Pons (tissue), 1 donor: Measurements from ENCODE around the gene DCUN1D3.

ENCODE experiments used
- DNase-seq: peaks from one replicate; pipeline ENCODE4 v3.0.0-alpha.2; 2016; ENCODE audit warnings: low spot score

Gene DCUN1D3

GRCh38 chr16:20822521-20823325 lies 77.4 kb downstream of the DCUN1D3 start:
- no peak for DNase-seq

- DNase-seq = no peak
Observed at GRCh38 chr16:20821682-20822081, 78.5 kb downstream of the DCUN1D3 start.

- DNase-seq = no peak
Observed at GRCh38 chr16:20818929-20819585, 81.1 kb downstream of the DCUN1D3 start.

- no peak for DNase-seq
Observed at GRCh38 chr16:20814784-20815183, 85.4 kb downstream of the DCUN1D3 start.

DNA sequence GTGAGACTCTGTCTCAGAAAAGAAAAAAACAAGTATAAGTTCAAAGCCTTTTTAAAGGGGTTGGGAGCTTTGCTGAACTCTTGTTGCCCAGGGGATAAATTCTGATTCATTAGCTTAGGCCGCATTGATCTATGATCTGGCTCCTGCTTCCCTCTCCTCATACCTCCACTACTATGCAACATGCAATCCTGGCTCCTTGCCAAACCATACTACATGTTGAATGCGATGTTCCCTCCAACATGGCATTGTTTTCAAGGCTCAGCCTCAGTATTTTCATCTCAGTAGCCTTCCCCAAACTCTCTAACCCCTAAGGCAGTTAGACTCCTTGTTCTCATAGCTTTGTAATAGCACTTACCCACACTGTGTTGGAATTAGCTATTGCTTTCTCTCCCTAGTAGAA lies 87.6 kb downstream of the DCUN1D3 start:
- no peak for DNase-seq

DNA sequence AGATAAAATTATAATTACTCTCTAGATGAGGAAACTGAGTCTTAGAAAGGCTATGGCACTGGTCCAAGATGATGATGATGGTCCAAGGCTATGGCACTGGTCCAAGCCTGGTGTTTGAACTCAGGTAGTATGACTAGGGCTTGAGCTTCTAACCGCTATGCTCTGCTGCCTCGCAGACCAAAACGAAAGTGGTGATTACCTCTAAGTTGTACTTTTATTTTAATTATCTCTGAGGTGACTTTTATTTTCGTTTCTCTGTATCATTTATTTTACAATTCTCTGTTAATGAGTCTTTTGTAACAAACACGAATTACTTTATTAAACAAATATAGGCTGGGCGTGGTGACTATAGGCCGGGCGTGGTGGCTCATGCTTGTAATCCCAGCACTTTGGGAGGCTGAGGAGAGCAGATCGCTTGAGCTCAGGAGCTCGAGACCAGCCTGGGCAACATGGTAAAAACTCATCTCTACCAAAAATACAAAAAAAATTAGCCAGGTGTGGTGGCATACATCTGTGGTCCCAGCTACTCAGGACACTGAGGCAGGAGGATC lies 88.2 kb downstream of the DCUN1D3 start:
- no peak for DNase-seq

DNA sequence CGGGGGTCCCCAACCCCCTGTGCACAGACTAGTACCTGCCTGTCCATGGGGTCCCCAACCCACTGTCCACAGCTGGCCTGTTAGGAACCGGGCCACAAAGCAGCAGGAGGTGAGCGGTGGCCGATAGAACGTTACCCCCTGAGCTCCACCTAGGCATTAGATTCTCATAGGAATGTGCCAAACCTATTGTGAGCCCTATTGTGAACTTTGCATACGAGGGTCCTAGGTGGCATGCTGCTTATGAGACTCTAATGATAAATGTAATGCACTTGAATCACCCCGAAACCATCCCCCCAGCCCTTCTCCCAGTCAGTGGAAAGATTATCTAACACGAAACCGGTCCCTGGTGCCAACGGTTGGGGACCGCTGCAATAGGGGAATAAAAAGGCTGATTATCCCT lies 92.3 kb downstream of the DCUN1D3 start:
- DNase-seq = no peak

- peak; percentile 85 for DNase-seq
Observed at GRCh38 chr16:20806168-20807050, 93.7 kb downstream of the DCUN1D3 start, which contains the start of the genes ERI2 and REXO5. TSS of gene ERI2 (minus strand) at chr16:20806472. CDS start at chr16:20806430, 42 bp downstream. TSS of gene REXO5 (plus strand) at chr16:20806527. CDS start at chr16:20806954, 427 bp downstream.

GRCh38 chr16:20805684-20806167 lies 94.4 kb downstream of the DCUN1D3 start:
- peak; percentile 29 for DNase-seq
